IMR-90 (cell line): ENCODE results near the gene SHISA4. TPM values are rescaled to one million over a fixed set of nuclear protein-coding genes. Genes with fewer than 3 reads are reported as not detected.
A peak's percentile ranks its signal among the peaks of the same experiment; 100 is the strongest.

Experiments
- ATAC-seq: fragments of 200-7000 bp; cut with Tn5 transposase; 2 replicates; pipeline ENCODE4 v1.9.1; 2020; ENCODE audit warnings: low read depth, mild to moderate bottlenecking, moderate library complexity
- BruUV-seq: library from RNA; stranded (reverse); fragments of 400-500 nt; replicated peaks from 2 replicates; lab custom pipeline; 2021; lab: Mats Ljungman, UMichigan
- CTCF ChIA-PET: fragments of 300-600 bp; formaldehyde crosslinking; extraction: SDS; loops from one replicate; lab custom pipeline; 2021; ENCODE audit warnings: antibody characterized with exemption; lab: Yijun Ruan, JAX
- POLR2A ChIA-PET: fragments of 300-600 bp; sonication (Branson Sonifier 250); formaldehyde crosslinking; loops from one replicate; lab custom pipeline; 2022; ENCODE audit warnings: antibody characterized with exemption; ENCODE audit not compliant: unreplicated experiment; lab: Charles Lee
- DNase-seq: peaks from one replicate; pipeline ENCODE4 v3.0.0; 2013
- H2AFZ ChIP-seq: replicated peaks from 2 replicates; pipeline ENCODE3; 2013; ENCODE audit warnings: low read length, mild to moderate bottlenecking; ENCODE audit not compliant: poor library complexity
- H2AK5ac ChIP-seq: 2 replicates; pipeline ENCODE4 v1.6.1; 2013; ENCODE audit warnings: low read depth, low read length, inconsistent platforms
- H2AK9ac ChIP-seq: replicated peaks from 2 replicates; pipeline ENCODE3; 2013; ENCODE audit warnings: mild to moderate bottlenecking, low read depth, low read length, moderate library complexity; ENCODE audit not compliant: poor library complexity
- H2BK120ac ChIP-seq: 2 replicates; pipeline ENCODE4 v1.6.1; 2013; ENCODE audit warnings: low read depth, low read length, inconsistent platforms
- H2BK15ac ChIP-seq: 3 replicates; pipeline ENCODE4 v1.6.1; 2013; ENCODE audit warnings: low read depth, low read length, inconsistent platforms
- H2BK20ac ChIP-seq: 2 replicates; pipeline ENCODE4 v1.6.1; 2013; ENCODE audit warnings: low read depth, mild to moderate bottlenecking, inconsistent platforms, low read length, moderate library complexity
- H2BK5ac ChIP-seq: 2 replicates; pipeline ENCODE4 v1.6.1; 2013; ENCODE audit warnings: mild to moderate bottlenecking, low read depth, low read length, inconsistent platforms; ENCODE audit not compliant: poor library complexity, severe bottlenecking
- H3K14ac ChIP-seq: replicated peaks from 2 replicates; pipeline ENCODE4 v1.6.1; 2013; ENCODE audit warnings: low read depth, low read length, inconsistent platforms
- H3K18ac ChIP-seq: 2 replicates; pipeline ENCODE4 v1.6.1; 2013; ENCODE audit warnings: low read depth, low read length, control low read depth
- H3K23ac ChIP-seq: 2 replicates; pipeline ENCODE4 v1.6.1; 2013; ENCODE audit warnings: low read depth, low read length, inconsistent platforms
- H3K27ac ChIP-seq: 2 replicates; pipeline ENCODE4 v1.5.1; 2013; ENCODE audit warnings: mild to moderate bottlenecking, control low read depth, low read length; ENCODE audit not compliant: insufficient read depth
- H3K27me3 ChIP-seq: 2 replicates; pipeline ENCODE4 v1.6.1; 2013; ENCODE audit warnings: low read length; ENCODE audit not compliant: control insufficient read depth, insufficient read depth
- H3K36me3 ChIP-seq: 2 replicates; pipeline ENCODE4 v1.6.1; 2013; ENCODE audit warnings: low read length, mixed read lengths; ENCODE audit not compliant: control insufficient read depth, insufficient read depth
- H3K4ac ChIP-seq: 2 replicates; pipeline ENCODE4 v1.6.1; 2013; ENCODE audit warnings: low read depth, low read length, inconsistent platforms
- H3K4me1 ChIP-seq: 2 replicates; pipeline ENCODE4 v1.6.1; 2013; ENCODE audit warnings: low read length, mixed read lengths; ENCODE audit not compliant: control insufficient read depth, insufficient read depth
- H3K4me2 ChIP-seq: 2 replicates; pipeline ENCODE4 v1.6.1; 2013; ENCODE audit warnings: low read depth, mild to moderate bottlenecking, control low read depth, low read length, moderate library complexity
- H3K4me3 ChIP-seq: 2 replicates; pipeline ENCODE4 v1.5.1; 2013; ENCODE audit warnings: low read depth, mild to moderate bottlenecking, control low read depth, low read length, moderate library complexity; ENCODE audit not compliant: insufficient read depth
- H3K56ac ChIP-seq: 2 replicates; pipeline ENCODE4 v1.6.1; 2013; ENCODE audit warnings: low read length, inconsistent platforms; ENCODE audit not compliant: insufficient read depth; ENCODE audit errors: extremely low read depth
- H3K79me1 ChIP-seq, 2 experiments: 2 replicates each; pipeline ENCODE4 v1.6.1; 2013; ENCODE audit warnings: low read length in 2 of 2, inconsistent platforms in 1 of 2, low read depth in 1 of 2
- H3K9ac ChIP-seq: 2 replicates; pipeline ENCODE4 v1.6.1; 2013; ENCODE audit warnings: low read depth, low read length, control low read depth
- H3K9me1 ChIP-seq: 2 replicates; pipeline ENCODE4 v1.6.1; 2013; ENCODE audit warnings: low read length, inconsistent platforms; ENCODE audit not compliant: insufficient read depth
- H3K9me3 ChIP-seq: 2 replicates; pipeline ENCODE4 v1.6.1; 2013; ENCODE audit warnings: low read length; ENCODE audit not compliant: control insufficient read depth, insufficient read depth
- H4K20me1 ChIP-seq: 2 replicates; pipeline ENCODE4 v1.6.1; 2013; ENCODE audit warnings: low read length, inconsistent platforms; ENCODE audit not compliant: insufficient read depth
- H4K5ac ChIP-seq: 2 replicates; pipeline ENCODE4 v1.6.1; 2013; ENCODE audit warnings: mild to moderate bottlenecking, low read depth, low read length, control low read depth
- H4K8ac ChIP-seq, 2 experiments: 2 replicates each; pipeline ENCODE4 v1.6.1; 2013; ENCODE audit warnings: low read depth in 2 of 2, low read length in 2 of 2, control low read depth in 1 of 2, inconsistent platforms in 1 of 2
- H4K91ac ChIP-seq: 2 replicates; pipeline ENCODE4 v1.6.1; 2013; ENCODE audit warnings: low read depth, low read length, inconsistent platforms; ENCODE audit not compliant: insufficient read depth
- BHLHE40 ChIP-seq: fragments of 150-350 bp; IDR thresholded peaks from 2 replicates; pipeline ENCODE4 v1.6.1; 2016; ENCODE audit warnings: mild to moderate bottlenecking, low read depth, low read length
- CHD1 ChIP-seq: IDR thresholded peaks from 2 replicates; pipeline ENCODE4 v1.6.1; 2012; ENCODE audit warnings: low read depth, low read length, improper control_type of control experiment
- CTCF ChIP-seq: conservative IDR thresholded peaks from 2 replicates; pipeline ENCODE4 v1.5.1; 2012; ENCODE audit warnings: mild to moderate bottlenecking, low read depth, low read length, improper control_type of control experiment
- ELK1 ChIP-seq: fragments of 150-350 bp; IDR thresholded peaks from 2 replicates; pipeline ENCODE4 v1.6.1; 2016; ENCODE audit warnings: low read depth, mild to moderate bottlenecking, low read length, moderate library complexity, borderline replicate concordance
- FOS ChIP-seq: fragments of 150-350 bp; IDR thresholded peaks from 2 replicates; pipeline ENCODE4 v1.6.1; 2016; ENCODE audit warnings: low read depth, low read length
- MAFK ChIP-seq: IDR thresholded peaks from 2 replicates; pipeline ENCODE4 v1.6.1; 2012; ENCODE audit warnings: low read depth, low read length, improper control_type of control experiment
- MAZ ChIP-seq: IDR thresholded peaks from 2 replicates; pipeline ENCODE4 v1.6.1; 2012; ENCODE audit warnings: low read depth, mild to moderate bottlenecking, low read length, improper control_type of control experiment, moderate library complexity, borderline replicate concordance
- MXI1 ChIP-seq: IDR thresholded peaks from 2 replicates; pipeline ENCODE4 v1.6.1; 2012; ENCODE audit warnings: low read depth, mild to moderate bottlenecking, low read length, moderate library complexity, borderline replicate concordance
- NFE2L2 ChIP-seq: fragments of 150-350 bp; IDR thresholded peaks from 2 replicates; pipeline ENCODE4 v1.6.1; 2016; ENCODE audit warnings: low read depth, mild to moderate bottlenecking, low read length
- POLR2A ChIP-seq: IDR thresholded peaks from 2 replicates; pipeline ENCODE4 v1.6.1; 2012; ENCODE audit warnings: mild to moderate bottlenecking, low read depth, low read length
- SMC3 ChIP-seq: fragments of 150-350 bp; IDR thresholded peaks from 2 replicates; pipeline ENCODE4 v1.6.1; 2016; ENCODE audit warnings: low read depth, mild to moderate bottlenecking, antibody characterized with exemption, low read length, moderate library complexity
- WGBS, 2 experiments: methylation state at CpG; one replicate each; pipeline versions ENCODE4 v1.1.5 to v1.1.7; 2013; ENCODE audit warnings: missing lambda C conversion rate in 2 of 2; ENCODE audit not compliant: insufficient read length in 1 of 2; ENCODE audit errors: extremely low coverage in 2 of 2; 5-methylcytosine and 5-hydroxymethylcytosine counted together
- dilution Hi-C: fragments of 300-500 bp; cut with HindIII; formaldehyde crosslinking; loops from one replicate; pipeline ENCODE4 v1.14.3; 2018; ENCODE audit warnings: low sequenced_read_pairs; ENCODE audit not compliant: unreplicated experiment
- in situ Hi-C: fragments of 300-500 bp; cut with MboI; formaldehyde crosslinking; loops from 3 replicates; pipeline ENCODE4 v1.14.3; 2019; ENCODE audit warnings: low sequenced_read_pairs, inconsistent platforms, mixed read lengths
- intact Hi-C: fragments of 100-400 bp; cut with micrococcal nuclease; formaldehyde crosslinking; loops from 2 replicates; pipeline ENCODE4 v1.10.0; 2022
- polyA plus RNA-seq, 3 experiments: library from polyadenylated mRNA; depleted of rRNA; stranded (reverse); fragments of >200 nt; gene quantifications; 2 replicates each; pipeline ENCODE4 v1.2.3, GENCODE V29; 2012; ENCODE audit warnings: low replicate concordance in 1 of 3
- total RNA-seq: library from RNA; depleted of rRNA; stranded (reverse); fragments of >200 nt; gene quantifications from 2 replicates; pipeline ENCODE4 v1.2.3, GENCODE V29; 2012

The SHISA4 gene
- total and polyA plus RNA-seq, 2 of the 4 experiments (the other 2 are of a cell fraction): 10.0 to 34.8 TPM

GRCh38 chr1:201895120-201895665 is 6.5 kb downstream of the SHISA4 start:
- H4K8ac ChIP-seq: no peak overlapping the region; a peak in 1 of 4 replicates
- peaks cover 6% of the 10 kb centered on the region; the same call in 1 of the 2 replicates for H3K9me1 ChIP-seq
- BruUV-seq: no TSS peak
- H2AK5ac ChIP-seq: peak overlapping the region; percentile 21
- H4K91ac ChIP-seq: no peak overlapping the region
- peak overlapping the region; percentile 22 for H2BK5ac ChIP-seq
- H3K14ac ChIP-seq: no peak overlapping the region
- no peak overlapping the region for H3K4me2 ChIP-seq
- H3K18ac ChIP-seq: no peak overlapping the region
- peak overlapping the region; percentile 15 for H2AK9ac ChIP-seq
- H3K27me3 ChIP-seq: no peaks in the 10 kb centered on the region
- ChIA-PET POLR2A (interaction anchor here (1.9 kb wide), 1 partner anchor 51 kb away, joined by 7 read pairs; the partner anchor contains the start of gene LMOD1), CTCF (interaction anchor here (0.6 to 3.5 kb wide), 18 partner anchors 12 to 434 kb away, joined by 3 to 27 read pairs (median 5); partner anchors contain the start of genes LMOD1, RNPEP and TIMM17A)
- no peak overlapping the region for H2BK15ac ChIP-seq
- H3K23ac ChIP-seq: no peak overlapping the region
- no peak overlapping the region for H3K9ac ChIP-seq
- intact Hi-C loops (no loop called here), dilution Hi-C loops (no loop called here), in situ Hi-C loops (loop anchor here (5.0 to 10.0 kb wide), 2 partner anchors 72 to 230 kb away; partner anchors contain the start of gene GPR37L1)
- H2AFZ ChIP-seq: peak overlapping the region; percentile 9
- TF ChIP-seq MAZ (no peak), ELK1 (no peak), NFE2L2 (no peak), MXI1 (no peak), BHLHE40 (no peak), MAFK (no peak), FOS (no peak), CHD1 (no peak), SMC3 (no peak), POLR2A (no peak), CTCF (no peak)
- no peak overlapping the region for H3K4me3 ChIP-seq
- peaks cover 13% of the 10 kb centered on the region for H3K4me1 ChIP-seq
- no peaks in the 10 kb centered on the region for H4K20me1 ChIP-seq
- H3K4ac ChIP-seq: no peak overlapping the region
- whole genome bisulfite sequencing, 2 experiments: 96% methylated on average over 4 of the region's 7 CpGs; no CpG with 5 or more reads in 1 of the 2 experiments
- H2BK120ac ChIP-seq: no peak overlapping the region
- H3K27ac ChIP-seq: no peak overlapping the region
- no peak overlapping the region for H4K5ac ChIP-seq
- no peaks in the 10 kb centered on the region for H3K9me3 ChIP-seq
- ATAC-seq: no peak
- H2BK20ac ChIP-seq: no peak overlapping the region
- no peak for DNase-seq
- peaks cover 13 to 28% of the 10 kb centered on the region in 2 experiments; a peak in 3 of 4 replicates for H3K79me1 ChIP-seq
- no peak overlapping the region for H3K56ac ChIP-seq
- H3K36me3 ChIP-seq: peaks cover 40% of the 10 kb centered on the region
